GM12872 (cell line): Measurements from ENCODE around the gene TNNT3.

Source experiments
- CTCF ChIP-seq: IDR thresholded peaks from 3 replicates; pipeline ENCODE4 v1.5.1; 2011; ENCODE audit warnings: low read depth, mild to moderate bottlenecking, low read length, moderate library complexity; ENCODE audit not compliant: insufficient read depth

The TNNT3 gene

GRCh38 chr11:1892116-1892515 is 27.4 kb upstream of the TNNT3 start:
- TF ChIP-seq CTCF: no peak

- TF ChIP-seq CTCF: no peak
Observed at GRCh38 chr11:1892558-1892957, 26.9 kb upstream of the TNNT3 start.

- TF ChIP-seq CTCF: no peak
Observed at GRCh38 chr11:1893581-1894359, 25.7 kb upstream of the TNNT3 start.

GRCh38 chr11:1894759-1895158 is 24.7 kb upstream of the TNNT3 start:
- no peak for TF ChIP-seq CTCF

- TF ChIP-seq CTCF: no peak
Observed at GRCh38 chr11:1896468-1896867, 23.0 kb upstream of the TNNT3 start.

GRCh38 chr11:1896923-1897322 is 22.6 kb upstream of the TNNT3 start:
- no peak for TF ChIP-seq CTCF

GRCh38 chr11:1899090-1899489 is 20.4 kb upstream of the TNNT3 start:
- TF ChIP-seq CTCF: no peak
